HepG2 (cell line): ENCODE measurements around the gene FILIP1. TPM values are rescaled to one million over a fixed set of nuclear protein-coding genes. Genes with fewer than 3 reads are reported as not detected.

ENCODE experiments used
- ATAC-seq: fragments of 200-7000 bp; cut with Tn5 transposase; 3 replicates; pipeline ENCODE4 v1.9.1; 2020; ENCODE audit warnings: mild to moderate bottlenecking, moderate library complexity
- BruUV-seq: library from RNA; stranded (reverse); fragments of 400-500 nt; replicated peaks from 2 replicates; lab custom pipeline; 2021; lab: Mats Ljungman, UMichigan
- CTCF ChIA-PET: fragments of 300-600 bp; formaldehyde crosslinking; extraction: SDS; loops from one replicate; lab custom pipeline; 2021; ENCODE audit warnings: low total read pairs, inconsistent platforms, low intra/inter-chr PET ratio; lab: Yijun Ruan, JAX
- POLR2A ChIA-PET: fragments of 350-600 bp; sonication (Branson Sonifier 250); formaldehyde crosslinking; loops from one replicate; lab custom pipeline; 2020; ENCODE audit warnings: antibody characterized with exemption, inconsistent platforms; lab: Yijun Ruan, JAX
- DNase-seq: peaks from one replicate; pipeline ENCODE4 v3.0.0-alpha.2; 2015; ENCODE audit warnings: low spot score
- FAIRE-seq: peaks from 3 replicates; lab custom pipeline; 2011; peaks lifted over from hg19 to GRCh38; lab: Jason Lieb, UNC
- H2AFZ ChIP-seq: one replicate; pipeline ENCODE4 v1.6.1; 2011; ENCODE audit warnings: low read length, inconsistent platforms
- H3K27ac ChIP-seq: fragments of 300-600 bp; 3 replicates; pipeline ENCODE4 v1.8.0; 2011; ENCODE audit warnings: mixed run types, mild to moderate bottlenecking, mixed read lengths, low read length, inconsistent platforms; ENCODE audit not compliant: insufficient read depth; ENCODE audit errors: extremely low read length
- H3K27me3 ChIP-seq, 2 experiments: fragments of 200-600 bp in 1 of 2; 2 replicates in 1 of 2; 3 replicates in 1 of 2; pipeline versions ENCODE4 v1.6.0 to v1.8.0; 2011; ENCODE audit warnings: low read length in 2 of 2, mild to moderate bottlenecking in 2 of 2, moderate library complexity in 2 of 2, inconsistent platforms in 1 of 2; ENCODE audit not compliant: insufficient read depth in 2 of 2, control insufficient read depth in 1 of 2
- H3K36me3 ChIP-seq, 2 experiments: fragments of 200-600 bp in 1 of 2; replicated peaks in 1 of 2; 2 replicates in 1 of 2; 3 replicates in 1 of 2; pipeline versions ENCODE4 v1.5.1 to v1.8.0; 2011; ENCODE audit warnings: low read length in 2 of 2, inconsistent platforms in 1 of 2; ENCODE audit not compliant: insufficient read depth in 2 of 2, control insufficient read depth in 1 of 2
- H3K4me1 ChIP-seq: 2 replicates; pipeline ENCODE4 v1.5.1; 2012; ENCODE audit warnings: low read length, inconsistent platforms; ENCODE audit not compliant: insufficient read depth
- H3K4me2 ChIP-seq: 2 replicates; pipeline ENCODE4 v1.6.0; 2011; ENCODE audit warnings: low read depth, low read length, inconsistent platforms
- H3K4me3 ChIP-seq, 3 experiments: fragments of 200-600 bp in 1 of 3; sonication (generic), shearing (Covaris generic) in 1 of 3; replicated peaks in 1 of 3; 2 replicates each; pipeline ENCODE4 v1.5.1; 2011 to 2016; ENCODE audit warnings: low read length in 3 of 3, inconsistent platforms in 2 of 3, low read depth in 2 of 3, mild to moderate bottlenecking in 2 of 3, control low read depth in 1 of 3, mixed read lengths in 1 of 3; ENCODE audit not compliant: insufficient read depth in 1 of 3
- H3K79me2 ChIP-seq: one replicate; pipeline ENCODE4 v1.6.1; 2011; ENCODE audit warnings: low read length, inconsistent platforms; ENCODE audit not compliant: insufficient read depth
- H3K9ac ChIP-seq: 2 replicates; pipeline ENCODE4 v1.6.0; 2011; ENCODE audit warnings: mild to moderate bottlenecking, low read depth, low read length, inconsistent platforms; ENCODE audit not compliant: insufficient read depth
- H3K9me3 ChIP-seq: 2 replicates; pipeline ENCODE4 v1.5.1; 2012; ENCODE audit warnings: mild to moderate bottlenecking, low read length
- H4K20me1 ChIP-seq: 2 replicates; pipeline ENCODE4 v1.6.0; 2011; ENCODE audit warnings: inconsistent platforms, mild to moderate bottlenecking, low read length, moderate library complexity; ENCODE audit not compliant: insufficient read depth
- CBX2 ChIP-seq, 2 experiments: fragments of 200-600 bp in 1 of 2; sonication (generic); formaldehyde crosslinking in 1 of 2; IDR thresholded peaks; 2 replicates each; pipeline versions ENCODE4 v1.7.0 to v1.8.1; 2018 to 2022; ENCODE audit warnings: low read depth in 2 of 2, low read length in 1 of 2, mild to moderate bottlenecking in 1 of 2, missing genetic modification reagents in 1 of 2
- EP300 ChIP-seq, 3 experiments: sonication (generic) in 1 of 3; formaldehyde crosslinking in 1 of 3; IDR thresholded peaks; 2 replicates each; pipeline versions ENCODE4 v1.5.1 to v1.6.1; 2011 to 2020; ENCODE audit warnings: low read depth in 2 of 3, low read length in 2 of 3, borderline replicate concordance in 1 of 3, improper control_type of control experiment in 1 of 3, mild to moderate bottlenecking in 1 of 3, missing genetic modification reagents in 1 of 3, moderate library complexity in 1 of 3
- KDM3A ChIP-seq: IDR thresholded peaks from 2 replicates; pipeline ENCODE4 v1.6.1; 2018; ENCODE audit warnings: low read depth, missing compliant biosample characterization
- MBD4 ChIP-seq: IDR thresholded peaks from 2 replicates; pipeline ENCODE4 v1.6.1; 2012; ENCODE audit warnings: low read length, inconsistent platforms, borderline replicate concordance
- MXD3 ChIP-seq: IDR thresholded peaks from 2 replicates; pipeline ENCODE4 v1.6.1; 2016; ENCODE audit warnings: mild to moderate bottlenecking, missing biosample characterization, missing genetic modification reagents
- POLR2A ChIP-seq, 2 experiments: IDR thresholded peaks; 2 replicates each; pipeline ENCODE4 v1.6.1; 2011; ENCODE audit warnings: low read depth in 2 of 2, low read length in 2 of 2, mild to moderate bottlenecking in 1 of 2, moderate library complexity in 1 of 2; ENCODE audit not compliant: insufficient read depth in 1 of 2
- SIN3A ChIP-seq: IDR thresholded peaks from 2 replicates; pipeline ENCODE4 v1.6.1; 2011; ENCODE audit warnings: low read depth, mild to moderate bottlenecking, control low read depth, low read length, borderline replicate concordance
- XRCC5 ChIP-seq: fragments of 200-400 bp; formaldehyde crosslinking; optimal IDR thresholded peaks from 2 replicates; pipeline ENCODE3; 2017; ENCODE audit warnings: mild to moderate bottlenecking, low read length
- ZHX1 ChIP-seq: sonication (generic); formaldehyde crosslinking; IDR thresholded peaks from 2 replicates; pipeline ENCODE4 v1.8.1; 2022; ENCODE audit warnings: low read depth, mild to moderate bottlenecking, missing genetic modification reagents
- ZNF10 ChIP-seq: sonication (generic); formaldehyde crosslinking; IDR thresholded peaks from 2 replicates; pipeline ENCODE4 v1.4.0; 2020; ENCODE audit warnings: mild to moderate bottlenecking, low read depth, missing genetic modification reagents, borderline replicate concordance
- ZNF567 ChIP-seq: sonication (generic); formaldehyde crosslinking; IDR thresholded peaks from 2 replicates; pipeline ENCODE4 v1.8.1; 2023; ENCODE audit warnings: mild to moderate bottlenecking, missing genetic modification reagents, borderline replicate concordance
- ZNF737 ChIP-seq: sonication (generic); formaldehyde crosslinking; IDR thresholded peaks from 2 replicates; pipeline ENCODE4 v1.5.0; 2020; ENCODE audit warnings: missing genetic modification reagents, mild to moderate bottlenecking, borderline replicate concordance
- ZNF768 ChIP-seq: sonication (generic); formaldehyde crosslinking; IDR thresholded peaks from 2 replicates; pipeline ENCODE4 v1.4.0; 2020; ENCODE audit warnings: missing genetic modification reagents
- ZNF777 ChIP-seq: sonication (generic); formaldehyde crosslinking; IDR thresholded peaks from 2 replicates; pipeline ENCODE4 v1.4.0; 2020; ENCODE audit warnings: missing genetic modification reagents
- WGBS: methylation state at CpG from one replicate; pipeline ENCODE4 v1.1.6; 2017; ENCODE audit warnings: low lambda C conversion rate; 5-methylcytosine and 5-hydroxymethylcytosine counted together
- in situ Hi-C: cut with HindIII; loops from 2 replicates; pipeline ENCODE4 v1.10.0; 2017; ENCODE audit warnings: low pct_unique_long_range_greater_than_20kb; ENCODE audit not compliant: extremely low pct_ligation_motif_present
- intact Hi-C: fragments of 100-400 bp; cut with micrococcal nuclease; formaldehyde crosslinking; loops from one replicate; pipeline ENCODE4 v1.10.0; 2022; ENCODE audit not compliant: unreplicated experiment
- polyA plus RNA-seq, 8 experiments: library from polyadenylated mRNA; depleted of rRNA in 3 of 8; stranded (reverse) in 7 of 8; unstranded in 1 of 8; fragments of >200 nt; fragmentation: Illumina TruSeq in 4 of 8; extraction: Trizol in 4 of 8; gene quantifications; 2 replicates each; pipeline versions ENCODE4 v1.2.1 to v1.2.3, GENCODE V29; 2011 to 2016; ENCODE audit warnings: low read depth in 4 of 8, missing spikeins in 1 of 8, mixed read lengths in 1 of 8; ENCODE audit not compliant: insufficient read depth in 1 of 8
- total RNA-seq, 5 experiments: library from RNA; depleted of rRNA; stranded (reverse); fragments of >200 nt; fragmentation: Illumina TruSeq; extraction: Trizol; gene quantifications; 2 replicates each; pipeline ENCODE4 v1.2.3, GENCODE V29; 2016; ENCODE audit warnings: low read depth in 1 of 5
- TF ChIP-seq, protein P1 (sequence below): sonication (generic); formaldehyde crosslinking; IDR thresholded peaks from 2 replicates; pipeline ENCODE4 v1.4.0; 2020; ENCODE audit warnings: missing genetic modification reagents
- TF ChIP-seq, protein P2 (sequence below): sonication (generic); IDR thresholded peaks from 2 replicates; pipeline ENCODE4 v1.6.1; 2016; ENCODE audit warnings: low read depth, borderline replicate concordance

Gene FILIP1
- total and polyA plus RNA-seq, 2 of the 13 experiments (the other 11 are each of a cell fraction or from before 2014, with no cell fraction given) = not detected

DNA sequence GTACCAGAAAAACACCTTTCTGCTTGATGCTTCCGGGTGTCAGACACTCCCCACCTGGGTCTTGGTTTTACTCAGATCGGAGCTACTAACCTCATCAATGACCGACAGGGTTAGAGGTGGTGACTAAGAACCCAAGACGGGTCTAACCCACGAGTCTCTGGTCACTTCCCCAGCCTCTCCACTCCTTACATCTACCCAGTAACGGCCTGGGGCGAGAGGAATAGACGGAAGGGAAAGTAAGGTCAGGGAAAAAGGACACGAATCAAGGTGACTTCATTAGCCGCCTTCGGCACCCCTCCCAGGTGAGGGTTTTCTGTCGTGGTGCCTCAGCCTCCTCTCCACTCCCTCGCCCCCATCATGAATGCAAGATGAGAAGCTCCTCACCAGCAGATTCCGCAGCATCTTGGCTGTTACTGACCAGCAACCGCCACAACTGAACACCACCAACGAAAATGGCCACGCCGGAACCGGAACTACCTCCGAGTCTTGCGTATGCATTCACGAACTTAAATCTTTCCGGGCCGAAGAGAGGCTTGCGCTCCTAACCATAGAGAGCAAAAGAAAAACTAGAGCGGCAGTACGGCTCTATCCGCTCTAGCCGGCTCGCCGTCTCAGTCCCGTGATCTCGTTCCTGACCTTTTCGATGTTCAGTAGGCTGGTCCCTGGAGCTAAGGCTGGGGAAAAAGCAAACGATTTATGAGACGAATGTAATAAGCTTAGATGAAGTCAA, 250.1 kb downstream of the FILIP1 start, which contains the start of gene COX7A2:
COX7A2 (minus strand) TSS at position 469 of the 730 bp plus-strand sequence; CDS start at position 402, 67 bp downstream.
- BruUV-seq = TSS peak; percentile 78
- no peaks in the 10 kb centered on the region for H3K9me3 ChIP-seq
- in situ Hi-C loops (no loop called here), intact Hi-C loops (loop anchor here (1.0 to 5.0 kb wide), 2 partner anchors 41 to 1591 kb away; partner anchors contain the start of genes SLC17A5 and TMEM30A)
- peaks cover 1 to 13% of the 10 kb centered on the region in 2 experiments; a peak in 4 of 5 replicates for H3K36me3 ChIP-seq
- peak within 1 kb of the TSS; percentile 91 for H3K27ac ChIP-seq
- ChIA-PET POLR2A (interaction anchor here (0.7 to 2.8 kb wide), 9 partner anchors 19 to 1589 kb away, joined by 3 to 28 read pairs (median 5); partner anchors contain the start of genes SENP6 and TMEM30A), CTCF (no interaction called here)
- H3K9ac ChIP-seq = peak within 1 kb of the TSS; percentile 97
- H3K79me2 ChIP-seq = peaks cover 31% of the 10 kb centered on the region
- DNase-seq (peak; percentile 96), ATAC-seq (peak; percentile 98), FAIRE-seq (peak; percentile 96)
- H3K4me2 ChIP-seq = peak within 1 kb of the TSS; percentile 91
- peak within 1 kb of the TSS; percentile 84 to 93 (median 89) for H3K4me3 ChIP-seq
- no peaks in the 10 kb centered on the region; a peak in 1 of 5 replicates for H3K27me3 ChIP-seq
- H2AFZ ChIP-seq = peak within 1 kb of the TSS; percentile 91
- H3K4me1 ChIP-seq = peaks cover 22% of the 10 kb centered on the region
- 1% methylated on average over 36 of the region's 36 CpGs for WGBS
- peaks cover 8% of the 10 kb centered on the region; the same call in 1 of the 2 replicates for H4K20me1 ChIP-seq
- TF ChIP-seq, protein P1, sequence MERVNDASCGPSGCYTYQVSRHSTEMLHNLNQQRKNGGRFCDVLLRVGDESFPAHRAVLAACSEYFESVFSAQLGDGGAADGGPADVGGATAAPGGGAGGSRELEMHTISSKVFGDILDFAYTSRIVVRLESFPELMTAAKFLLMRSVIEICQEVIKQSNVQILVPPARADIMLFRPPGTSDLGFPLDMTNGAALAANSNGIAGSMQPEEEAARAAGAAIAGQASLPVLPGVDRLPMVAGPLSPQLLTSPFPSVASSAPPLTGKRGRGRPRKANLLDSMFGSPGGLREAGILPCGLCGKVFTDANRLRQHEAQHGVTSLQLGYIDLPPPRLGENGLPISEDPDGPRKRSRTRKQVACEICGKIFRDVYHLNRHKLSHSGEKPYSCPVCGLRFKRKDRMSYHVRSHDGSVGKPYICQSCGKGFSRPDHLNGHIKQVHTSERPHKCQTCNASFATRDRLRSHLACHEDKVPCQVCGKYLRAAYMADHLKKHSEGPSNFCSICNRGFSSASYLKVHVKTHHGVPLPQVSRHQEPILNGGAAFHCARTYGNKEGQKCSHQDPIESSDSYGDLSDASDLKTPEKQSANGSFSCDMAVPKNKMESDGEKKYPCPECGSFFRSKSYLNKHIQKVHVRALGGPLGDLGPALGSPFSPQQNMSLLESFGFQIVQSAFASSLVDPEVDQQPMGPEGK (CRISPR knock-in tag) = no peak; the same call in 1 of the 2 replicates
- TF ChIP-seq, protein P2, sequence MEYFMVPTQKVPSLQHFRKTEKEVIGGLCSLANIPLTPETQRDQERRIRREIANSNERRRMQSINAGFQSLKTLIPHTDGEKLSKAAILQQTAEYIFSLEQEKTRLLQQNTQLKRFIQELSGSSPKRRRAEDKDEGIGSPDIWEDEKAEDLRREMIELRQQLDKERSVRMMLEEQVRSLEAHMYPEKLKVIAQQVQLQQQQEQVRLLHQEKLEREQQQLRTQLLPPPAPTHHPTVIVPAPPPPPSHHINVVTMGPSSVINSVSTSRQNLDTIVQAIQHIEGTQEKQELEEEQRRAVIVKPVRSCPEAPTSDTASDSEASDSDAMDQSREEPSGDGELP = no peak
- TF ChIP-seq POLR2A (IDR thresholded peaks at IDR 0.05; ENCODE audit: insufficient read depth in 1 of 2, low read depth in 2 of 2, low read length in 2 of 2) = peak; percentile 86 to 96
- TF ChIP-seq ZNF737 (CRISPR knock-in tag) = no peak
- no peak for TF ChIP-seq ZNF10 (CRISPR knock-in tag)
- peak; percentile 47; the same call in 1 of the 2 replicates for TF ChIP-seq SIN3A
- TF ChIP-seq KDM3A (CRISPR knock-in tag) = no peak
- TF ChIP-seq ZNF567 (CRISPR knock-in tag) = no peak
- peak; percentile 86; the same call in 1 of the 2 replicates for TF ChIP-seq ZHX1 (CRISPR knock-in tag)
- peak; percentile 33; the same call in 1 of the 2 replicates for TF ChIP-seq ZNF768
- TF ChIP-seq XRCC5 = peak; percentile 91
- peak; percentile 52; the same call in 1 of the 2 replicates for TF ChIP-seq MXD3 (CRISPR knock-in tag)
- TF ChIP-seq MBD4 = no peak
- no peak for TF ChIP-seq CBX2 (IDR thresholded peaks at IDR 0.05; ENCODE audit: low read depth, low read length)
- TF ChIP-seq CBX2 (CRISPR knock-in tag; IDR thresholded peaks at IDR 0.05; ENCODE audit: low read depth) = 0 out of 2 replicates have a peak, but pooled peaks have one; percentile 8
- no peak for TF ChIP-seq ZNF777 (CRISPR knock-in tag)
- TF ChIP-seq EP300 (IDR thresholded peaks at IDR 0.05; ENCODE audit: low read depth in 2 of 2, low read length in 2 of 2) = peak; percentile 35 to 40; a peak in 2 of 4 replicates
- TF ChIP-seq EP300 (CRISPR knock-in tag; IDR thresholded peaks at IDR 0.05; ENCODE audit: borderline replicate concordance) = no peak
